DLD1 (cell line): ENCODE measurements around the gene ENTPD5.
"Not testable (repeated sequence)": the region's sequence is repeated elsewhere in the genome, so short reads cannot be mapped to it uniquely, and the experiment has no call there.

Source experiments
- in situ Hi-C: cut with HindIII; loops from 2 replicates; pipeline ENCODE4 v1.10.0; 2017; ENCODE audit warnings: low sequenced_read_pairs

Gene ENTPD5

GRCh38 chr14:73945159-73945670 lies 73.9 kb downstream of the ENTPD5 start:
- in situ Hi-C loops: no loop called here

- in situ Hi-C loops: no loop called here
Observed at GRCh38 chr14:73944432-73945158, 74.5 kb downstream of the ENTPD5 start.

- in situ Hi-C loops: no loop called here
Observed at GRCh38 chr14:73943083-73943482, 76.0 kb downstream of the ENTPD5 start.

GRCh38 chr14:73942180-73942579 lies 76.9 kb downstream of the ENTPD5 start:
- in situ Hi-C loops: no loop called here

GRCh38 chr14:73937012-73937411 lies 82.1 kb downstream of the ENTPD5 start:
- in situ Hi-C loops: no loop called here

GRCh38 chr14:73936548-73936947 lies 82.5 kb downstream of the ENTPD5 start:
- in situ Hi-C loops: no loop called here

GRCh38 chr14:73935666-73936065 lies 83.4 kb downstream of the ENTPD5 start:
- in situ Hi-C loops: no loop called here

- in situ Hi-C loops: no loop called here
Observed at GRCh38 chr14:73924337-73924736, 94.8 kb downstream of the ENTPD5 start.

GRCh38 chr14:73919457-73919856 lies 99.6 kb downstream of the ENTPD5 start:
- in situ Hi-C loops: not testable (repeated sequence)

- in situ Hi-C loops: no loop called here
Observed at GRCh38 chr14:73916324-73916723, 102.8 kb downstream of the ENTPD5 start.

- in situ Hi-C loops: no loop called here
Observed at GRCh38 chr14:73913256-73913655, 105.8 kb downstream of the ENTPD5 start.

- in situ Hi-C loops: no loop called here
Observed at GRCh38 chr14:73909681-73910080, 109.4 kb downstream of the ENTPD5 start.
